Hepatic stellate cell (primary cell): ENCODE results near the gene PARVB.

Source experiments
- DNase-seq: peaks from one replicate; pipeline ENCODE4 v3.0.0; 2011; ENCODE audit warnings: low spot score

PARVB gene

GRCh38 chr22:44089717-44090570 lies 65.8 kb downstream of the PARVB start:
- no peak for DNase-seq

GRCh38 chr22:44090571-44090905 lies 66.4 kb downstream of the PARVB start:
- DNase-seq: no peak

GRCh38 chr22:44091021-44091721 lies 67.1 kb downstream of the PARVB start:
- DNase-seq: peak; percentile 40

GRCh38 chr22:44091751-44092150 lies 67.6 kb downstream of the PARVB start:
- DNase-seq: no peak

- no peak for DNase-seq
Observed at GRCh38 chr22:44092636-44093220, 68.6 kb downstream of the PARVB start.

GRCh38 chr22:44093791-44094190 lies 69.7 kb downstream of the PARVB start:
- no peak for DNase-seq

DNA sequence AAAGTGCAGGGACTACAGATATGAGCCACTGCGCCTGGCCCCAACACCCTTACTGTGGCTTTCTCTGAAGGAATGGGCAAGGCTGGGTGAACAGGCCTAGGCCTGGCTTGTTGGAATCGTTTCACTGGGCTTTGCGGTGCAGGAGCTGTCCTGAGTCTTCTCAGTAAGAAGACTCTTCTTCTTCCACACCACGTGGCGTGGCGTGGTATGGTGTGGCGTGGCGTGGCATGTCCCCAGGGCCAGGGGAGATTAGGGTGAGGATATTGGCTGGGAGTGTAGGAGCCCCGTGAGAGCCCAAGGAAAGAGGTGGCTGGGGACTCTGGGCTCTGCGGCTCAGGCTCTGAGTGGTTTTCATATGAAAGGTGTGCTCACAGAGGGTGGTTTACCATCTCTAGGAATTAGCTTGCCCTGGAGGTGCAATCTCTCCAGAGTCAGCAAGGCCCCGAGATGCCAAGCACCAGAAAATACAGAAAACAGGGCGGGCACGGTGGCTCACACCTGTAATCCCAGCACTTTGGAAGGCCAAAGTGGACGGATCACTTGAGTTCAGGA lies 70.7 kb downstream of the PARVB start:
- no peak for DNase-seq

- DNase-seq: no peak
Observed at GRCh38 chr22:44096736-44097135, 72.6 kb downstream of the PARVB start.

DNA sequence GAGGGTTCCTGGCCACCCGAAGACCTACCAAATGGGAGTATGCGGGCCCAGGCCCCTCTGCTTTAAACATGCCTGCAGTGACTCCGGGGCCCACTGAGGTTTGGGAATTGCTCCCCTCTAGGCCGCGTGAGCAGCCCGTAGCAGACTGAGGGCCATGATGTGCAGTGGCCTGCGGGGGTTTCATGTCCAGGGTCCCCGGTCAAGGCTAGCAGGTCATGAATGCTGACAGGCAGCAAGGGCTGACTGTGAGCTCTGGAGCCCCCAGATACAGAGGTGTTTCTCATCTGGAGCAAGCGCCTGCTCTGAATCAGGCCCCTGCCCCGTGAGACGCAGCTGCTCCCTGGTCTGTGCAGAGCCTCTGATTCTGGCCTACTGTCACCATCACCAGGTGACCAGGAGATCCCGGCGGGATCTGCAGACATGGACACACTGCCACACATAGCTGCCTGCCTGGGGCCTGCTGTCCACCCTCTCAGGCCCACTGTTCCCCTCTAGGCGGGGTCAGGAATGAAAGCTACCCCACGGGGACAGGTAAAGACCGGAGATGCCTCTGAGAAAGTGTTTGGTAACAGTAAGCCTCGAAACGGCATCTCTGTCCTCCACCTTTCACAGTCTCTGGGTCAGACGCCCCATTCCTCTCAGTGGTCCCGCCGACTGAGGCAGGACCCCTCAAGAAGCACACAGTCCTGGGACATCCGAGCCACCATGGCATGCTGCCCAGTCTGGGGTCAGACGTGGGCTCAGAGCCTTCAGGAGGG lies 73.3 kb downstream of the PARVB start:
- DNase-seq: no peak

- no peak for DNase-seq
Observed at GRCh38 chr22:44098021-44098739, 74.1 kb downstream of the PARVB start.

- no peak for DNase-seq
Observed at GRCh38 chr22:44098966-44099530, 74.9 kb downstream of the PARVB start.

DNA sequence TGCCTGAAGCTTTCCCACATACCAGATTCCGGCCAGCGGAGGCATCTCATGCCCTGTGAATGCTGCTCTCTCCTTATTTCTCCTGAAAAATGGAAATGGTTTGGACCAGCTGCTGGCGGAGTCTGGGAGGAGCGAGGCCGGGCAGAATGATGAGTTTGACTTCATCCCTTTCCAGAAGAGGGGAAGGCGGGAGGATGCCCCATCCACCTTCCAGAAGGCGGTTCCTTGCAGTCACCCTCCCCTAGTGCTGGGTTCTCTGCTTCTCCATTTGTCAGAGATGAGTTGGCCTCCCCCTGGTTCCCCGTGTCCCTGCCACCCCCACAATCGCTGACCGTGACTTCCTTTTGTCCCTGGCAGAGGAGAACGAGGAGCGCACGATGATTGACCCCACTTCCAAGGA lies 75.6 kb downstream of the PARVB start:
- DNase-seq: no peak

GRCh38 chr22:44100411-44100810 lies 76.3 kb downstream of the PARVB start:
- DNase-seq: no peak

DNA sequence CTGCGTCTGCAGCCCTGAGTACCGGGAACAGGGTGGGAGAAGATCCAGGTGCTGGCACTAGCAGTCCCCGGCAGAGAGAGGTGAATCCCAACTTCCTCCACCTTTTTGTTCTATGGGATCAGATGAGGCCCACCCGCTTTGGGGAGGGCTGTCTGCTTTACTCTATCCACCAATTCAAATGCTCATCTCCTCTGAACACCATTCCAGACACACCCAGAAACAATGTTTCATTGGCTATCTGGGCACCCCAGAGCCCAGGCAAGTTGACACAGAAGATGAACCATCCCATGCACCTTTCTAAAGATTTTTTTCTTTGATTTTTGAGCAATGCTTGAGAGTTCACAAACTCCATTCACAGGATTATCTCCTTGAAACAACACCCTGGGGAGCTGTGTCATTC lies 78.0 kb downstream of the PARVB start:
- no peak for DNase-seq

GRCh38 chr22:44102856-44103255 lies 78.8 kb downstream of the PARVB start:
- DNase-seq: no peak

GRCh38 chr22:44103735-44104480 lies 79.8 kb downstream of the PARVB start:
- no peak for DNase-seq

DNA sequence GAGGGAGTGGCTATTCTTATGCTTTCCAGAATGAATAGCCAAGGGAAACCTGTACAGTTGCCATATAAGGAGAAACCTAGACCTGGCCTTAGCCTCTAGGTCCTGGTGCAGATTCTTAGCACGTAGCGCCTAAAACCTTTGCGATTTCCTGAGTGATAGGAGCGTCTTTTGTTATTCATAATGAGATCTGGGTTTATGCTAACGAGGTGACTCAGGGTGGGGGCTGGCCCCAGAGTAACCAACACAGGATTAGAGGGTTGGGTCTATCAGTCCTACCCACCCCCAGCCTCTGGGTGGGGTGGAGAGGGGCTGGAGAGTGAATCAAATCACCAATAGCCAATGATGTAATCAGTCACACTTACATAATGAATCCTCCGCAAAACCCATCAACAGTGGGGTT lies 83.2 kb downstream of the PARVB start:
- DNase-seq: no peak

GRCh38 chr22:44108076-44108475 lies 84.0 kb downstream of the PARVB start:
- no peak for DNase-seq

- DNase-seq: no peak
Observed at GRCh38 chr22:44108806-44109385, 84.8 kb downstream of the PARVB start.

DNA sequence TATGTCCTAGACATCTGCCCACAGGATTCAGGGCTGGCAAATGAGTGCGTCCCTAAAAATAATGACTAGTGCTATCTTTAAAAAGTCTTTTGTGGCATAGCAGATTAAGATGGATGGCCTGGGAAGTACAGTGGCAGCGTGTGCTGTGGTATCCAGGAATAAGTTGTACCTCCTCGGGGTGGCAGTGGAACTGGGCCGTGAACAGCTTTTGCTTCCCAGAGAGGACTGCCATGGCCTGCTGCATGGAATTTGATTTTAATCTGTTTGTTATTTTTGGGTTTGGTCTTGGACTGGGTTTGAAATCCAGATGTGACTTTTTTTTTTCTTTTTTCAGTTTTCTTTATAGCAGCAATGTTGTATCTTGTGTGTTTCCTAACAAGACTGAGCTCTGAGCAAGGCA lies 85.3 kb downstream of the PARVB start:
- no peak for DNase-seq
